HG03025 (cell line): ENCODE results near the gene PTPRF.
"Not testable (repeated sequence)": the region's sequence is repeated elsewhere in the genome, so short reads cannot be mapped to it uniquely, and the experiment has no call there.

ENCODE experiments used
- ATAC-seq: cut with Tn5 transposase; IDR thresholded peaks from one replicate; pipeline ENCODE4 v1.9.1; 2021; ENCODE audit warnings: mild to moderate bottlenecking, moderate library complexity; ENCODE audit not compliant: unreplicated experiment, low FRiP score

PTPRF gene

DNA sequence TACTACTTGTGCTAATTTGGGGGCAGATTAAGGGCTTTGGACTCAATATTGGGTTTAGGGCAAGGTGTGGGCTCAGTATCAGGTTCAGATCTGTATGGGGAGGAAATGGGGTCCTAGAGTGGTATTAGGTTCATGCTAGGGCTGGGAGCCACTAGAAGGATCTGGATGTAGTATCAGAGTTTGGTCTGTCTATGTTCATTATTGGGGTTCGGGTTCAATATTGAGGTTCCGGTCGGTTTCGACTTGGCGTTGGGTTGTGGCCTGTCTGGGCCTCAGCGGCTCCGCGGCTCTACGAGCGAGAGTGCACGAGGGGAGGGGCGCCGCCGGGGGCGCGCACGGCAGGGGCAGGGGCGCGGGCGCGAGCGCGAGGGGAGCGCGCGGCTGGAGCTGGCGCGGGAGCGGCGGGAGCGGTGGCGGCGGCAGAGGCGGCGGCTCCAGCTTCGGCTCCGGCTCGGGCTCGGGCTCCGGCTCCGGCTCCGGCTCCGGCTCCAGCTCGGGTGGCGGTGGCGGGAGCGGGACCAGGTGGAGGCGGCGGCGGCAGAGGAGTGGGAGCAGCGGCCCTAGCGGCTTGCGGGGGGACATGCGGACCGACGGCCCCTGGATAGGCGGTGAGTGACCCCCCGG is at the start of gene PTPRF:
Gene PTPRF, plus strand, starts transcription at position 401 of the 624 bp plus-strand sequence. CDS start 14,193 bp downstream, outside the sequence.
- ATAC-seq, result no peak

DNA sequence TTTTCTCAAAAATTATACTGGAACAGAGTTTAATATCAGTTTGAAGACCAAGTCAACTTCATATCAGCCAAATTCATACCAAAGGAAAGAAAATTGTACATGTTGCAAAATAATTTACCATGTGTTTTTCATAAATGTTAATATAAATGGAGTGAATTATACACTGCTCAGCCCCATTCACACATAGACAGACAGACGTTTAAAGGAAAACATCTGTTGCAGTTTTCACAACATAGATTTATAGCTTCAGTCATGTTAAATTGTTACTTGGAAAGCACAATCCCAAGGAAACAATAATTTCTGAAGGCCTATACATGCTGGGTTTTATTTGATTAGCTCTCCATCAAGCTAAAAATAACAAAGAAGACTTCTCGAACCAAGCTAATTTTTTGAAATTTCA is 49.2 kb upstream of the PTPRF start:
- ATAC-seq, result no peak

GRCh38 chr1:43482215-43482614 is 48.5 kb upstream of the PTPRF start:
- ATAC-seq, result no peak

DNA sequence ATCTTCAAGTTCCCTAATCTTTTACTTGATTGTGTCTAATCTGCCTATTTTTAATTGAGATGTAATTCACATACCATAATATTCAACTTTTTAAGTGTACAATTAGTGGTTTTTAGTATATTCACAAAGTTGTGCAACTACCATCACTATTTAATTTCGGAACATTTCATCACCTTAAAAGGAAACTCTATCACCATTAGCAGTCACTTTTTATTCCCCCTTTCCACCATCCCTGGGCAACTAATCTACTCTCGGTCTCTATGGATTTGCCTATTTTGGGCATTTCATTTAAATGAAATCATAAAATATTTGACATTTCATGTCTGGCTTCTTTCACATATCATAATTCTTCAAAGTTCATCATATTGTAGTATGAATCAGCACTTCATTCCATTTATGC is 46.3 kb upstream of the PTPRF start:
- no peak for ATAC-seq

- ATAC-seq, result no peak
These were observed 42.5 kb upstream of the PTPRF start for GRCh38 chr1:43488165-43488564.

DNA sequence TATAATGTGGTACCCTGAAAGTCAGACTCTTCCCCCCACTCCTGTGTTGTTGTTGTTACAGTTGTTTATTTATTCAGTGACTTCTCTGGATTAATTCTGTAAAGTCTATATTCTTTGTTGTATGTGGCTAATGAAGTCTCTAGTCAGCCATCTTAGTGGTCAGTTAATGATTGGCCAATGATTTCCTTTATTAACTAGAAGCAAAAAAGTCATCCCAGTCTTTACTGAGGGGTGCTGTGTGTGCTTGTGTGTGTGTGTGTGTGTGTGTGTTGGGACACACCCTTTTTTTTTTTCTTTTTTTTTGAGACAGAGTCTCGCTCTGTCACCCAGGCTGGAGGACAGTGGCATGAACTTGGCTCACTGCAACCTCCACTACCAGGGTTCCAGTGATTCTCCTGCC is 39.6 kb upstream of the PTPRF start:
- ATAC-seq, result no peak

- no peak for ATAC-seq
These were observed 37.9 kb upstream of the PTPRF start for GRCh38 chr1:43492826-43493225.

- ATAC-seq, result no peak
These were observed 36.8 kb upstream of the PTPRF start for GRCh38 chr1:43493661-43494450.

GRCh38 chr1:43495204-43495603 is 35.5 kb upstream of the PTPRF start:
- ATAC-seq, result no peak

GRCh38 chr1:43499898-43500297 is 30.8 kb upstream of the PTPRF start:
- ATAC-seq, result no peak

DNA sequence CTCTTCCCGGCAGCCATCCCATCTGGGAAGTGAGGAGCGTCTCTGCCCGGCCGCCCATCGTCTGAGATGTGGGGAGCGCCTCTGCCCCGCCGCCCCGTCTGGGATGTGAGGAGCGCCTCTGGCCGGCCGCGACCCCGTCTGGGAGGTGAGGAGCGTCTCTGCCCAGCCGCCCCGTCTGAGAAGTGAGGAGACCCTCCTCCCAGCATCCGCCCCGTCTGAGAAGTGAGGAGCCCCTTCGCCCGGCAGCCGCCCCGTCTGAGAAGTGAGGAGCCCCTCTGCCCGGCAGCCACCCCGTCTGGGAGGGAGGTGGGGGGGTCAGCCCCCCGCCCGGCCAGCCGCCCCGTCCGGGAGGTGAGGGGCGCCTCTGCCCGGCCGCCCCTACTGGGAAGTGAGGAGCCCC is 28.9 kb upstream of the PTPRF start:
- not testable (repeated sequence) for ATAC-seq

GRCh38 chr1:43503534-43503933 is 27.1 kb upstream of the PTPRF start:
- no peak for ATAC-seq

DNA sequence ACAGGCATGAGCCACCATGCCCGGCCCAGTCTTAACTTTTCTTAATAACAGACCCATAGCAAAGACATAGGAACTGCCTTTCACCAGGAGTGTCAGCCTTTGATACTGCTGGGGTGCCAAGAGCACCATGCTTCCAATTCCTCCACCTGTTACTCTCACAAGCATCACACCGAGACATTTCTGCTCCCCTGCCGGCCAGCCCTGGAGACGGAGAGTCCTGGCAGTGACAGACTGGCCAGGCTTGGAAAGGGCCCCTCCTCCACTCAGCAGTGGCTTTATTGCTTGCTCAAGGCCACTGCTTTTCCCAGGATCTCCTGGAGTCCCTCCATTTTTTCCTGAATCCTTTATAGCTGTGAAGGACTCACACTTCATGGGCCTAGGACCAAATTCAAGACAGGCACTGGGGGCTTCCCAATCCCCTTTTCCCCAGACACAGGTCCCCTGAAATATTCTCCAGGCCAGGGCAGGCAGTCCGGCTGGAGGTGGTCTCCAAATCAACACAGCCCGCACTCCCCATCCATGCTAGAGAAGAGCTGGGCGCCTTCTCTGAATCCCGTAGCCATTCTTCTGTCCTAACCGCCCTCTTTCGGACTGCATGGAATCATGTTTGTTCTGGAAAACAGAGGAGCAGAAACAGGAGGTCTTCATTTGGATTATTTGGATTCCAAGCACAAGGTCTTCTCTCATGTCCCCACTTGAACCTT is 25.5 kb upstream of the PTPRF start:
- no peak for ATAC-seq

DNA sequence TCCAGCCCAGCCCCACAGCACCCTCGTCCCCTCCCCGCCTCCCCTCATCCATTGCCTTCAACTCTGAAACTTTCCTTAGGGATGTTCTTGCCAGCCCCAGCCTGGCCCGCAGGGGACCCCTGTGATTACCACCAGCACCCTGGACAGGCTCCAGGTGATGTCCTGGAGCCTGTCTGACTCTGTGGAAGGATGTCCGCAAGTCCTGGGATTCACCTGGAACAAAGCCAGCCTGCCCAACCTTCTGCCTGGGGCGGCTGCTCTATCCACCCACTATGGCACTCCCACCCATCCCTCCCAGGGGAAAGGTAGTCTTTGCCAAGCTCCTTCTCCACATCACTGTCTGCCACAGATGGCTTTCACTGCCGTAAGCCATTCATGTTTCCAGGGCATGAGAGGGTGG is 24.4 kb upstream of the PTPRF start:
- ATAC-seq, result no peak

DNA sequence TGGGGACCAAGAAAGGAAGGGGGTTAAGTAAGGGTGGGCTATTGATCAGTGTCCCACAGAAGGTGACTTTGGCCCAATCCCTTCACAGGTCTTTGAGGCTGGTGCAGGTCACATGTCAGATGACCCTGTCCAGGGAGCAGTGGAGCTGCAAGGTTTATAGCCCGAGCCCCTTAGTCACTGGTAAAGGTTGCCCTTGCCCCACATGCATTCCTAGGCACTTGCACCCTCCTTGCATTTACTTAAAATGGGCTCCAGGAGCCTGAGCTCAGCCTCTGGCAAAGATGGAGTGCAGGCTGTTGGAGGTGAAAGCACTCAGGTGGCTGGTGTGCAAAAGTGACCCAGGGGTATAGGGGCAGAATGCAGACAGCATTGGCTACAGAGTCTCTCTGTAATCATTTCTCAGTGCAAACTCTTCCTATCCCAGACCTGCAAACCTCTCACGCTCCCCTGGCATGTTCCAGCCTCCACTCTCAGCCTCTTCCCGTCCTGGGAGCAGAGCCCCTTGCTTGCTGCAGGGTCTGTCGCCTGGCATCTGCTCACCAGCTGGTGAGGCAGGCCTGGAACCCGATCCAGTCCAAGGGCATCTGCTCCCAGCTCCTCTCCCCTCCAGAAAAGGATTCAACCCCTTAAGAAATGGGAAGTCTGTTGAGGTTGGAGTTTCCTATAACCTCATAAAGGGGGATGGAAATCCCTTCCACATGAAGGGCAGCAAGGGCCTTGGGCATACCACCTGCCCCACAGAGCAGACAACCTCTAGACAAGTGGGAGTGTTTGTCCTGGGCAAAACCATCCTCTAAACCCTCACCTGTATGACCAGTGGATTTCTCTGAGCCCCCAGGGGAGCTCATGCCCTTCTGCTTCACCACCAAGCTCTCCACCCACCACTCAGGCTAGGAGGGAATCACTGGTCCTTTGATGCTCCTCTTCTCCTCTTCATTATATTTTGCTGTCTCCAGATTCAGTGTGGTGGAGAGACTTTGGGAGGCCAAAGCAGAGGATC is 23.1 kb upstream of the PTPRF start:
- no peak for ATAC-seq

DNA sequence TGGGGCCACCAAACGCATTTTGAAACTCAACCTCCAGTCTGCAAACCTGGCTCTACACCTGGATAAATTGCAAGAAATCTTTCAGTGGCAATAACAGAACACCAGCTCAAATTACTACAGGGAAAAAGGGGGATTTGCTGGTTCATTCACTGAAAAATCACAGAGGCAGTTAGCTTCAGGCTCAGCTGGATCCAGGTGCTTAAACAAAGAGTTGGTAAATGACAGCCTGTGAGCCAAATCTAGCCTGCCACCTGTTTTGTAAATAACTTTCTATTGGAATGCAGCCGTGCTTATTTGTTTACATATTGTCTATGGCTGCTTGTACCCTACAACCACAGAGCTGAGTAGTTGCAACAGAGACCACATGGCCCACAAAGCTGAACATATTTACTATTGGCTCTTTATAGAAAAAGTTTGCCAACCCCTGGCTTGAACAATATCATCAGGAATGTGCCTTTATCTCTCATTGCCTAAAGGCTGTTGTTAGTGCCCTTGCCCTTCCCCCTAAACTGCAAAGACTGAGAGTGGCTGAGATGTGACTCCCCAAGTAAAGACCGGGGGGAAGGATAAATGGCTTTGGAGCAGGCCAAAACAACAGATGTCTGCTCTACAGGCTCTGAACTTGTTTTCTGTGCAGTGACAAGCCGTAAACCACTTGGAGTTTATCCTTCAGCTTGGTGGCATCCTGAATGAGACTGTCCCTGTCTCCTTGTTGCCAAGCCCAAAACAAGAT is 21.5 kb upstream of the PTPRF start:
- ATAC-seq, result no peak

DNA sequence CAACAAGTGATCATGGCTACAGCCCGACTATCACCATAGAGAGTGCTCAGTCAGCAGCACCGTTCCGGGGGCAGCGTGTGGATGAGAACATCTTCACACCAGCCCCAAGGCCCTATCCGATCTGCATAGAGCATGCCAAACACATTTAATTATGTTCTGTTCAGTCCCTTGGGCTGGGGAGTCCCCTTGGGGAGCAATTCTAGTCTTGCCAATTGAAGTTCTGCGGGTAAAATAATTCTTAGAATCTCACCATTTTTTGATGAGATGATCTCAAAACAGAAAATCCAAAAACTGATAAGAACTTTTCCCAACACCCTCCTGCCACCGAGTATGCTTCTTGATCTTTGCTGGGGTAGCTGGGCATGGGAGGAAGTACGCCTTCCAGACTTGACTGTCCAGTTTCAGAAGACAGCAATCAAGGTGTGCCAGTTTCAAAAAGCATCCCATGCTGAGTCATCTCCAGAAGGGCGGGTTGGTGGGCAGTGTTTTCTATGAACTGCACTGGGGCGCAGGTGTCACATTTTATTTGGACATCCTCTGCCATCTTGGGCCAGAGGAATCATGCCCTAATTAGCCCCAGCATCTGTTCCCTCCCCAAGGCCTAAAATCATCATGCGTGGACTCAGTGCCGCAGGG is 20.8 kb upstream of the PTPRF start:
- no peak for ATAC-seq

DNA sequence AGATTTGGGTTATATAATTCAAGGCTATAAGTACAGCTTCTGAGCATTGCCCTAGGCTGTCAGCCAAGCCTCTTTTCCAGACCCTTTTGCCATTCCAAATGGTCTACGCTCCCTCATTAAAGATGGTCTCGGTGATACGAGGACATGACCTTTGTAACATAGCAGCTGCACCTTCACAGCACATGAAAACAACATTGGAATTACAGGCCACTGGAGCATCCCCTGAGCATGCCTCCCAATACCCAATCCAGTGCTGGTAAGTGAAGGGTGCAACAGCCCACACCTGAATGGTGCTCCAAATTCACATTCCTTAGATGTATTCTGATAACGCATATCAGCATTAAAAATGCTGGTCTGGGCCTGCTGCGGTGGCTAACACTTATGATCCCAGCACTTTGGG is 20.1 kb upstream of the PTPRF start:
- no peak for ATAC-seq

DNA sequence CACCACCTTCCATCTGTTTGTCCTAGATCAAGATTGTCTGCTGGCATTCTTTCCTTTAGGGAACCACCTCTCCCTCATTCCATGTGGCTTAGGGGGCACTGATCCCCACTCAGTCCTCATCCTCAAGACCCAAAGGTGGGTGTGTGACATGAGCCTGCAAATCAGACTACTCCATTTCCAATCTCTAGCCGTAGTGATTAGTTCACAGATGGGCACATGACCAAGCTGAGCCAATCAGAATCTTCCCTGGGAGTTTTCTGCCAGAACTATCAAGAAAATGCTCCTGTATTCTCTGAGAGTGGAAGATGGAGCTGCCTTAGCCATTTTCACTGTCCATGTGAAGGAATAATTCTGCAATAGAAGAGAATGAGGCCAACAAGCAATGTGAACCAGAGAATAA is 19.3 kb upstream of the PTPRF start:
- no peak for ATAC-seq
